RWPE1 (cell line): ENCODE data around the gene KISS1.

ENCODE experiments used
- CTCF ChIA-PET: fragments of 350-600 bp; sonication (Branson Sonifier 250); formaldehyde crosslinking; extraction: SDS; loops from one replicate; lab custom pipeline; 2021; lab: Yijun Ruan, JAX
- POLR2A ChIA-PET: fragments of 400-600 bp; formaldehyde crosslinking; extraction: SDS; loops from one replicate; lab custom pipeline; 2020; ENCODE audit warnings: antibody characterized with exemption; ENCODE audit not compliant: low non-redundant PET; lab: Yijun Ruan, JAX
- DNase-seq: peaks from one replicate; pipeline ENCODE4 v3.0.0; 2012; ENCODE audit warnings: low spot score
- H3K27ac ChIP-seq: fragments of 450-650 bp; 2 replicates; pipeline ENCODE4 v1.5.1; 2017
- TF ChIP-seq, protein P1 (sequence below): fragments of 450-650 bp; conservative IDR thresholded peaks from 2 replicates; pipeline ENCODE4 v1.5.1; 2017; ENCODE audit warnings: low read depth, mild to moderate bottlenecking

KISS1 gene

GRCh38 chr1:204197068-204197467 lies 777 bp upstream of the KISS1 start:
- ChIA-PET POLR2A (no interaction called here), CTCF (interaction anchor here (1.0 to 3.9 kb wide), 2 partner anchors 10 to 34 kb away, joined by 3 to 33 read pairs; no protein-coding TSS in a partner anchor)
- DNase-seq: no peak
- no peak overlapping the region for H3K27ac ChIP-seq
- TF ChIP-seq, protein P1, sequence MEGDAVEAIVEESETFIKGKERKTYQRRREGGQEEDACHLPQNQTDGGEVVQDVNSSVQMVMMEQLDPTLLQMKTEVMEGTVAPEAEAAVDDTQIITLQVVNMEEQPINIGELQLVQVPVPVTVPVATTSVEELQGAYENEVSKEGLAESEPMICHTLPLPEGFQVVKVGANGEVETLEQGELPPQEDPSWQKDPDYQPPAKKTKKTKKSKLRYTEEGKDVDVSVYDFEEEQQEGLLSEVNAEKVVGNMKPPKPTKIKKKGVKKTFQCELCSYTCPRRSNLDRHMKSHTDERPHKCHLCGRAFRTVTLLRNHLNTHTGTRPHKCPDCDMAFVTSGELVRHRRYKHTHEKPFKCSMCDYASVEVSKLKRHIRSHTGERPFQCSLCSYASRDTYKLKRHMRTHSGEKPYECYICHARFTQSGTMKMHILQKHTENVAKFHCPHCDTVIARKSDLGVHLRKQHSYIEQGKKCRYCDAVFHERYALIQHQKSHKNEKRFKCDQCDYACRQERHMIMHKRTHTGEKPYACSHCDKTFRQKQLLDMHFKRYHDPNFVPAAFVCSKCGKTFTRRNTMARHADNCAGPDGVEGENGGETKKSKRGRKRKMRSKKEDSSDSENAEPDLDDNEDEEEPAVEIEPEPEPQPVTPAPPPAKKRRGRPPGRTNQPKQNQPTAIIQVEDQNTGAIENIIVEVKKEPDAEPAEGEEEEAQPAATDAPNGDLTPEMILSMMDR: no peak

DNA sequence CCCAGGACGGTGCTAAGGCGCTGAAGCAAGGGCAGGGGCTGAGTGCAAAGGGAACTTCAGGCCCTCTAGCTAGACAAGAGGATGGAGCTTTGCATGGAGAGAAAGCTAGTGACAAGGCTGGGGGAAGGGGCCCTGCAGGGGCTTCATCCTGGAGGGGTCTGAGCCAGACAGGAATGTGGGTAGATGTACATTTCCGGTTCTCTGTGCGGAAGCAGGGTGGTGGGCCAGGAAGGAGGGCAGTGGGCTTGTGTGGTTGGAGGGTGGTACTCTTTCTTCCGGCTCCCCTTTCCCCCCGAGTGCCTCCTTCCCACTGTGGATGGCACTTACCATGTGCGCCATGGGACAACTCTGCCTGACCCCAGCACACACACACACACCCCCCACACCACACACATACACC lies 1.5 kb downstream of the KISS1 start:
- POLR2A ChIA-PET: no interaction called here
- TF ChIP-seq, protein P1: no peak
- CTCF ChIA-PET: interaction anchor here (0.6 to 2.1 kb wide), 3 partner anchors 13 to 39 kb away, joined by 4 to 9 read pairs (median 9); no protein-coding TSS in a partner anchor
- DNase-seq: no peak
- H3K27ac ChIP-seq: no peak overlapping the region

DNA sequence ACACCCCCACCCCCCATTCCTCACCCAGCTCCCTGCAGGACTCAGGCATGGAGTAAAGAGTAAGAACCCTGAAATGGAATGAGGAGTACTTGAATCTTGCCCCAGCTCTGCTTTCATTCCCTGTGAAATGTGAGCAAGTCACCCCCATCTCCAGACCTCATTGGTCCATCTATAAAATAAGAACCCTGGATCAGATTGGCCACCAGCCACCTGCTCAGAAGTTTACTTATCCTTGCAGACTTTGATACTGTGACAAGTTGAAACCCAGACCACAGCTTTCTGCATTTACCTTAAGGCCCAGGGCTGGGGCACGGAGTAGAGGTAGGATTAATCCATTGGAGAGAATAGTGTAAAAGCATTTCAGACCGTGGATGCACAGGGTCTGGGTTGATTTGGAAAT lies 2.2 kb downstream of the KISS1 start:
- H3K27ac ChIP-seq: no peak overlapping the region
- ChIA-PET POLR2A (no interaction called here), CTCF (interaction anchor here (0.6 to 2.1 kb wide), 3 partner anchors 13 to 39 kb away, joined by 4 to 9 read pairs (median 9); no protein-coding TSS in a partner anchor)
- TF ChIP-seq, protein P1: no peak
- no peak for DNase-seq

GRCh38 chr1:204192589-204193352 lies 3.5 kb downstream of the KISS1 start:
- no peak for DNase-seq
- TF ChIP-seq, protein P1: no peak
- CTCF ChIA-PET: interaction anchor here (0.6 to 5.2 kb wide), 6 partner anchors 14 to 567 kb away, joined by 4 to 37 read pairs (median 11); no protein-coding TSS in a partner anchor
- POLR2A ChIA-PET: interaction anchor here (0.7 kb wide), 1 partner anchor 1352 kb away, joined by 3 read pairs; no protein-coding TSS in a partner anchor
- H3K27ac ChIP-seq: no peak overlapping the region

DNA sequence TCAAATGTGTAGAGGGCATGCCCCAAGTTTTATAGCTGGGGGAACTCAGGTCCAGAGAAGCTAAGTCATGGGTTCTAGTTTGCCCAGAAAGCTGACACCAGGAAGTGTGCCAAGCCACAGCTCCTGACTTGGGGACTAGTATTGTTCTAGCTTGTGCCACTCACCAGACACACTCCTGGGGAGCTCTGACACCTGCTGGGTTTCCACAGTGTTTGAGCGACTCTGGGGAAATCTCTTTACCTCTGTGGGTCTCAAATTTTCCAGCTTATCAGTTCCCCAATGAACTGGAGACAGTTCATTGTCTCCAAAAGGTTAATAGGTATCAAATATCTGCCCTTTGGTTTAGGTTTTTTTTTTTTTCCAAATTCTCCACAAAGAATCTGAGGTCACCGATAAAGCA lies 4.2 kb downstream of the KISS1 start:
- TF ChIP-seq, protein P1: no peak
- H3K27ac ChIP-seq: no peak overlapping the region
- no peak for DNase-seq
- CTCF ChIA-PET: interaction anchor here (0.7 to 5.2 kb wide), 4 partner anchors 15 to 172 kb away, joined by 4 to 37 read pairs (median 16); no protein-coding TSS in a partner anchor
- POLR2A ChIA-PET: interaction anchor here (0.7 kb wide), 1 partner anchor 1353 kb away, joined by 3 read pairs; no protein-coding TSS in a partner anchor

- CTCF ChIA-PET: interaction anchor here (1.0 to 5.2 kb wide), 4 partner anchors 15 to 207 kb away, joined by 3 to 37 read pairs (median 16); no protein-coding TSS in a partner anchor
- H3K27ac ChIP-seq: no peak overlapping the region
- no peak for DNase-seq
- POLR2A ChIA-PET: no interaction called here
- TF ChIP-seq, protein P1: no peak
Measured at GRCh38 chr1:204191456-204191855, 4.8 kb downstream of the KISS1 start.
